Stimulated activated CD8-positive, alpha-beta memory T cell treated with anti-CD3 and anti-CD28 coated beads, Interleukin-4, amount 100 ng/mL, for 48 hours (primary cell): ENCODE results near the gene NYAP2.

Source experiments
- DNase-seq: peaks from one replicate; pipeline ENCODE4 v3.0.0-alpha.2; 2020

Gene NYAP2

GRCh38 chr2:225431105-225431863 is 31.8 kb downstream of the NYAP2 start:
- DNase-seq = no peak

GRCh38 chr2:225434014-225434413 is 34.5 kb downstream of the NYAP2 start:
- no peak for DNase-seq

- DNase-seq = no peak
Measured at GRCh38 chr2:225437319-225437718, 37.8 kb downstream of the NYAP2 start.

- DNase-seq = no peak
Measured at GRCh38 chr2:225438248-225438647, 38.7 kb downstream of the NYAP2 start.

GRCh38 chr2:225452677-225453076 is 53.2 kb downstream of the NYAP2 start:
- DNase-seq = no peak

GRCh38 chr2:225454412-225454811 is 54.9 kb downstream of the NYAP2 start:
- DNase-seq = no peak

- no peak for DNase-seq
Measured at GRCh38 chr2:225456619-225457260, 57.2 kb downstream of the NYAP2 start.

GRCh38 chr2:225457482-225457881 is 58.0 kb downstream of the NYAP2 start:
- DNase-seq = no peak

GRCh38 chr2:225458431-225459117 is 59.1 kb downstream of the NYAP2 start:
- no peak for DNase-seq

- DNase-seq = no peak
Measured at GRCh38 chr2:225462417-225462816, 62.9 kb downstream of the NYAP2 start.

- DNase-seq = no peak
Measured at GRCh38 chr2:225462945-225463344, 63.4 kb downstream of the NYAP2 start.

GRCh38 chr2:225463449-225463848 is 63.9 kb downstream of the NYAP2 start:
- no peak for DNase-seq

- DNase-seq = no peak
Measured at GRCh38 chr2:225464346-225465025, 65.0 kb downstream of the NYAP2 start.

GRCh38 chr2:225465827-225466226 is 66.3 kb downstream of the NYAP2 start:
- DNase-seq = no peak

- no peak for DNase-seq
Measured at GRCh38 chr2:225466891-225467604, 67.5 kb downstream of the NYAP2 start.

GRCh38 chr2:225468131-225468530 is 68.6 kb downstream of the NYAP2 start:
- DNase-seq = no peak

- no peak for DNase-seq
Measured at GRCh38 chr2:225471039-225471438, 71.5 kb downstream of the NYAP2 start.

GRCh38 chr2:225471482-225471881 is 72.0 kb downstream of the NYAP2 start:
- no peak for DNase-seq

- DNase-seq = no peak
Measured at GRCh38 chr2:225472161-225472560, 72.7 kb downstream of the NYAP2 start.

- DNase-seq = no peak
Measured at GRCh38 chr2:225479386-225479785, 79.9 kb downstream of the NYAP2 start.

- DNase-seq = no peak
Measured at GRCh38 chr2:225484751-225485150, 85.2 kb downstream of the NYAP2 start.

- no peak for DNase-seq
Measured at GRCh38 chr2:225486236-225486635, 86.7 kb downstream of the NYAP2 start.
